HG02852 (cell line): ENCODE measurements around the gene LRRC30.

Source experiments
- ATAC-seq: cut with Tn5 transposase; IDR thresholded peaks from one replicate; pipeline ENCODE4 v1.9.1; 2021; ENCODE audit warnings: mild to moderate bottlenecking, moderate library complexity; ENCODE audit not compliant: unreplicated experiment

The LRRC30 gene

GRCh38 chr18:7236933-7237332 lies 6.0 kb downstream of the LRRC30 start:
- ATAC-seq: no peak

- ATAC-seq: no peak
Observed at GRCh38 chr18:7237673-7238272, 6.9 kb downstream of the LRRC30 start.

GRCh38 chr18:7242926-7243325 lies 12.0 kb downstream of the LRRC30 start:
- no peak for ATAC-seq

GRCh38 chr18:7248877-7249276 lies 18.0 kb downstream of the LRRC30 start:
- no peak for ATAC-seq

GRCh38 chr18:7254163-7254562 lies 23.3 kb downstream of the LRRC30 start:
- no peak for ATAC-seq

- no peak for ATAC-seq
Observed at GRCh38 chr18:7255054-7255453, 24.2 kb downstream of the LRRC30 start.

- ATAC-seq: no peak
Observed at GRCh38 chr18:7255643-7256042, 24.8 kb downstream of the LRRC30 start.

- no peak for ATAC-seq
Observed at GRCh38 chr18:7256618-7257425, 25.9 kb downstream of the LRRC30 start.

- no peak for ATAC-seq
Observed at GRCh38 chr18:7257426-7257740, 26.5 kb downstream of the LRRC30 start.

- ATAC-seq: no peak
Observed at GRCh38 chr18:7259475-7259874, 28.6 kb downstream of the LRRC30 start.

GRCh38 chr18:7261199-7261598 lies 30.3 kb downstream of the LRRC30 start:
- ATAC-seq: no peak

- ATAC-seq: no peak
Observed at GRCh38 chr18:7267973-7268372, 37.1 kb downstream of the LRRC30 start.

GRCh38 chr18:7269942-7270341 lies 39.1 kb downstream of the LRRC30 start:
- ATAC-seq: no peak

- no peak for ATAC-seq
Observed at GRCh38 chr18:7272311-7273049, 41.6 kb downstream of the LRRC30 start.

GRCh38 chr18:7273301-7273921 lies 42.5 kb downstream of the LRRC30 start:
- no peak for ATAC-seq

GRCh38 chr18:7281579-7281978 lies 50.7 kb downstream of the LRRC30 start:
- ATAC-seq: no peak
